ENCODE data around the gene GMPR. TPM values are rescaled to one million over a fixed set of nuclear protein-coding genes. Genes with fewer than 3 reads are reported as not detected.

GMPR gene
- total RNA-seq, 1 experiment from 2014 or later, result 2.0 TPM

- TF ChIP-seq CTCF (conservative IDR thresholded peaks at IDR 0.05) (no peak), EZH2 (IDR thresholded peaks at IDR 0.05; ENCODE audit: low read depth) (no peak)
- H3K27me3 ChIP-seq (ENCODE audit: insufficient read depth, low read depth), result no peaks in the 10 kb centered on the region
- peaks cover 2% of the 10 kb centered on the region for H3K4me1 ChIP-seq (replicated peaks; ENCODE audit: insufficient read depth)
- H3K9me3 ChIP-seq (ENCODE audit: insufficient read depth, low read depth), result no peaks in the 10 kb centered on the region
- H3K9me2 ChIP-seq (ENCODE audit: insufficient read depth), result no peaks in the 10 kb centered on the region
- H3K79me2 ChIP-seq (ENCODE audit: low read depth), result no peaks in the 10 kb centered on the region
- H4K20me1 ChIP-seq (ENCODE audit: insufficient read depth), result no peaks in the 10 kb centered on the region
- H3K4me2 ChIP-seq, result no peak overlapping the region
- no peaks in the 10 kb centered on the region for H3K36me3 ChIP-seq (ENCODE audit: low read depth)
- H2AFZ ChIP-seq, result no peak overlapping the region
- no TSS peak for BruUV-seq (replicated peaks)
- no peak overlapping the region for H3K27ac ChIP-seq
- H3F3A ChIP-seq (ENCODE audit: insufficient read depth, low read depth), result no peaks in the 10 kb centered on the region
- intact Hi-C loops (cut with micrococcal nuclease; ENCODE audit: unreplicated experiment), result no loop called here
- POLR2A ChIA-PET (ENCODE audit: unreplicated experiment), result no interaction called here
- DNase-seq, result no peak
- H3K4me3 ChIP-seq, result no peak overlapping the region
- CTCF ChIA-PET, result no interaction called here
These were observed 75.9 kb downstream of the GMPR start for GRCh38 chr6:16314296-16314695.

GRCh38 chr6:16316741-16317251 is 78.4 kb downstream of the GMPR start:
- intact Hi-C loops (cut with micrococcal nuclease; ENCODE audit: unreplicated experiment), result no loop called here
- BruUV-seq (replicated peaks), result no TSS peak
- no peak overlapping the region for H3K27ac ChIP-seq
- no peaks in the 10 kb centered on the region for H4K20me1 ChIP-seq (ENCODE audit: insufficient read depth)
- no peaks in the 10 kb centered on the region for H3K27me3 ChIP-seq (ENCODE audit: insufficient read depth, low read depth)
- ChIA-PET POLR2A (ENCODE audit: unreplicated experiment) (no interaction called here), CTCF (interaction anchor here (0.6 to 1.0 kb wide), 5 partner anchors 16 to 776 kb away, joined by 3 to 6 read pairs (median 3); no protein-coding TSS in a partner anchor)
- DNase-seq, result peak; percentile 22 to 57
- H3K36me3 ChIP-seq (ENCODE audit: low read depth), result no peaks in the 10 kb centered on the region
- H3K79me2 ChIP-seq (ENCODE audit: low read depth), result no peaks in the 10 kb centered on the region
- no peak overlapping the region for H3K4me3 ChIP-seq
- peaks cover 16% of the 10 kb centered on the region for H3K4me1 ChIP-seq (replicated peaks; ENCODE audit: insufficient read depth)
- no peaks in the 10 kb centered on the region for H3K9me2 ChIP-seq (ENCODE audit: insufficient read depth)
- TF ChIP-seq CTCF (conservative IDR thresholded peaks at IDR 0.05), result peak; percentile 79
- TF ChIP-seq EZH2 (IDR thresholded peaks at IDR 0.05; ENCODE audit: low read depth), result no peak
- H3K9me3 ChIP-seq (ENCODE audit: insufficient read depth, low read depth), result no peaks in the 10 kb centered on the region
- no peak overlapping the region for H3K4me2 ChIP-seq
- H2AFZ ChIP-seq, result no peak overlapping the region
- H3F3A ChIP-seq (ENCODE audit: insufficient read depth, low read depth), result peaks cover 7% of the 10 kb centered on the region; the same call in 1 of the 2 replicates

- no peaks in the 10 kb centered on the region for H3K27me3 ChIP-seq (ENCODE audit: insufficient read depth, low read depth)
- no peak for DNase-seq
- no peak for TF ChIP-seq CTCF (conservative IDR thresholded peaks at IDR 0.05)
- no peak for TF ChIP-seq EZH2 (IDR thresholded peaks at IDR 0.05; ENCODE audit: low read depth)
- BruUV-seq (replicated peaks), result no TSS peak
- no peak overlapping the region for H2AFZ ChIP-seq
- no peaks in the 10 kb centered on the region for H3K79me2 ChIP-seq (ENCODE audit: low read depth)
- H3K9me3 ChIP-seq (ENCODE audit: insufficient read depth, low read depth), result no peaks in the 10 kb centered on the region
- H3K4me3 ChIP-seq, result no peak overlapping the region
- intact Hi-C loops (cut with micrococcal nuclease; ENCODE audit: unreplicated experiment), result no loop called here
- no peak overlapping the region for H3K27ac ChIP-seq
- ChIA-PET POLR2A (ENCODE audit: unreplicated experiment) (no interaction called here), CTCF (interaction anchor here (0.5 kb wide), 1 partner anchor 811 kb away, joined by 3 read pairs; no protein-coding TSS in a partner anchor)
- H3K4me1 ChIP-seq (replicated peaks; ENCODE audit: insufficient read depth), result peaks cover 16% of the 10 kb centered on the region
- no peaks in the 10 kb centered on the region for H3K36me3 ChIP-seq (ENCODE audit: low read depth)
- peaks cover 7% of the 10 kb centered on the region; the same call in 1 of the 2 replicates for H3F3A ChIP-seq (ENCODE audit: insufficient read depth, low read depth)
- H4K20me1 ChIP-seq (ENCODE audit: insufficient read depth), result no peaks in the 10 kb centered on the region
- H3K4me2 ChIP-seq, result no peak overlapping the region
- no peaks in the 10 kb centered on the region for H3K9me2 ChIP-seq (ENCODE audit: insufficient read depth)
These were observed 80.2 kb downstream of the GMPR start for GRCh38 chr6:16318538-16318937.

Data from PC-9 (cell line).